HepG2 (cell line): ENCODE measurements around the gene ANKRD13D. TPM values are rescaled to one million over a fixed set of nuclear protein-coding genes. Genes with fewer than 3 reads are reported as not detected.

Experiments
- CHCHD3 ChIP-seq: sonication (generic); formaldehyde crosslinking; IDR thresholded peaks from 2 replicates; pipeline ENCODE4 v1.8.0; 2022; ENCODE audit warnings: mild to moderate bottlenecking, missing genetic modification reagents, moderate library complexity
- CREB1 ChIP-seq, 2 experiments: fragments of 450-650 bp in 1 of 2; IDR thresholded peaks; 2 replicates each; pipeline ENCODE4 v1.6.1; 2016 to 2017; ENCODE audit warnings: control low read depth in 1 of 2, mild to moderate bottlenecking in 1 of 2, missing compliant biosample characterization in 1 of 2, missing genetic modification characterization in 1 of 2
- ERF ChIP-seq: IDR thresholded peaks from 2 replicates; pipeline ENCODE4 v1.6.1; 2018; ENCODE audit warnings: missing biosample characterization, missing genetic modification reagents
- ESRRA ChIP-seq: sonication (generic); formaldehyde crosslinking; IDR thresholded peaks from 2 replicates; pipeline ENCODE4 v1.5.1; 2020; ENCODE audit warnings: mild to moderate bottlenecking, low read depth, missing genetic modification reagents
- FOXO4 ChIP-seq: sonication (generic); formaldehyde crosslinking; conservative IDR thresholded peaks from 2 replicates; pipeline ENCODE4 v1.8.1; 2023; ENCODE audit warnings: missing genetic modification reagents
- HNRNPUL1 ChIP-seq: fragments of 200-400 bp; formaldehyde crosslinking; IDR thresholded peaks from 2 replicates; pipeline ENCODE4 v1.6.1; 2017; ENCODE audit warnings: low read depth, mild to moderate bottlenecking, low read length, moderate library complexity
- IKZF1 ChIP-seq: fragments of 450-650 bp; IDR thresholded peaks from 2 replicates; pipeline ENCODE4 v1.7.1; 2016
- IKZF4 ChIP-seq: sonication (generic); formaldehyde crosslinking; IDR thresholded peaks from 2 replicates; pipeline ENCODE4 v1.5.1; 2020; ENCODE audit warnings: borderline replicate concordance, mild to moderate bottlenecking, low read depth, missing genetic modification reagents; ENCODE audit errors: not compliant biosample characterization
- ISL2 ChIP-seq: sonication (generic); formaldehyde crosslinking; IDR thresholded peaks from 2 replicates; pipeline ENCODE4 v1.5.0; 2020; ENCODE audit warnings: missing genetic modification reagents
- KDM1A ChIP-seq: IDR thresholded peaks from 2 replicates; pipeline ENCODE4 v1.6.1; 2016; ENCODE audit warnings: missing compliant biosample characterization
- LCORL ChIP-seq, 2 experiments: fragments of 450-650 bp in 1 of 2; sonication (generic) in 1 of 2; formaldehyde crosslinking in 1 of 2; IDR thresholded peaks; 2 replicates each; pipeline versions ENCODE4 v1.5.0 to v1.6.1; 2017 to 2020; ENCODE audit warnings: antibody characterized with exemption in 1 of 2, missing genetic modification reagents in 1 of 2
- MTF2 ChIP-seq: sonication (generic); formaldehyde crosslinking; IDR thresholded peaks from 2 replicates; pipeline ENCODE4 v1.5.0; 2020; ENCODE audit warnings: missing genetic modification reagents, borderline replicate concordance
- PATZ1 ChIP-seq: sonication (generic); formaldehyde crosslinking; IDR thresholded peaks from 2 replicates; pipeline ENCODE4 v1.4.0; 2020; ENCODE audit warnings: missing genetic modification reagents
- PHF8 ChIP-seq: sonication (generic); formaldehyde crosslinking; IDR thresholded peaks from 2 replicates; pipeline ENCODE4 v1.5.0; 2020; ENCODE audit warnings: missing genetic modification reagents
- PLRG1 ChIP-seq: fragments of 450-650 bp; conservative IDR thresholded peaks from 2 replicates; pipeline ENCODE4 v1.6.1; 2016
- TAF1 ChIP-seq: sonication (generic); formaldehyde crosslinking; IDR thresholded peaks from 2 replicates; pipeline ENCODE4 v1.4.0; 2020; ENCODE audit warnings: missing genetic modification reagents
- ZKSCAN1 ChIP-seq: fragments of 150-350 bp; IDR thresholded peaks from 2 replicates; pipeline ENCODE4 v1.6.1; 2014; ENCODE audit warnings: low read length
- ZNF230 ChIP-seq: sonication (generic); formaldehyde crosslinking; IDR thresholded peaks from 2 replicates; pipeline ENCODE4 v1.4.0; 2020; ENCODE audit warnings: mild to moderate bottlenecking, missing genetic modification reagents
- ZNF263 ChIP-seq: sonication (generic); formaldehyde crosslinking; IDR thresholded peaks from 2 replicates; pipeline ENCODE4 v1.4.0; 2020; ENCODE audit warnings: missing genetic modification reagents
- ZNF383 ChIP-seq: sonication (generic); formaldehyde crosslinking; IDR thresholded peaks from 2 replicates; pipeline ENCODE4 v1.4.0; 2020; ENCODE audit warnings: missing genetic modification reagents, mild to moderate bottlenecking, borderline replicate concordance
- ZNF503 ChIP-seq: sonication (generic); formaldehyde crosslinking; IDR thresholded peaks from 2 replicates; pipeline ENCODE4 v1.4.0; 2020; ENCODE audit warnings: missing genetic modification reagents
- ZNF589 ChIP-seq: sonication (generic); formaldehyde crosslinking; conservative IDR thresholded peaks from 2 replicates; pipeline ENCODE4 v1.8.0; 2022; ENCODE audit warnings: mild to moderate bottlenecking, moderate library complexity, missing genetic modification reagents
- ZNF674 ChIP-seq: sonication (generic); formaldehyde crosslinking; IDR thresholded peaks from 2 replicates; pipeline ENCODE4 v1.5.0; 2020; ENCODE audit warnings: low read depth, mild to moderate bottlenecking, missing genetic modification reagents
- ZNF850 ChIP-seq: sonication (generic); formaldehyde crosslinking; conservative IDR thresholded peaks from 2 replicates; pipeline ENCODE4 v1.9.0; 2021; ENCODE audit warnings: mild to moderate bottlenecking, missing genetic modification reagents
- polyA plus RNA-seq, 8 experiments: library from polyadenylated mRNA; depleted of rRNA in 3 of 8; stranded (reverse) in 7 of 8; unstranded in 1 of 8; fragments of >200 nt; fragmentation: Illumina TruSeq in 4 of 8; extraction: Trizol in 4 of 8; gene quantifications; 2 replicates each; pipeline versions ENCODE4 v1.2.1 to v1.2.3, GENCODE V29; 2011 to 2016; ENCODE audit warnings: low read depth in 4 of 8, missing spikeins in 1 of 8, mixed read lengths in 1 of 8; ENCODE audit not compliant: insufficient read depth in 1 of 8
- total RNA-seq, 5 experiments: library from RNA; depleted of rRNA; stranded (reverse); fragments of >200 nt; fragmentation: Illumina TruSeq; extraction: Trizol; gene quantifications; 2 replicates each; pipeline ENCODE4 v1.2.3, GENCODE V29; 2016; ENCODE audit warnings: low read depth in 1 of 5

ANKRD13D gene
- total and polyA plus RNA-seq, 2 of the 13 experiments (the other 11 are each of a cell fraction or from before 2014, with no cell fraction given), result 18.6 to 27.3 TPM

GRCh38 chr11:67239783-67240575 lies 49.1 kb upstream of the ANKRD13D start (continued):
- TF ChIP-seq ZNF230 (CRISPR knock-in tag) (no peak), LCORL (IDR thresholded peaks at IDR 0.05) (no peak), LCORL (CRISPR knock-in tag; IDR thresholded peaks at IDR 0.05) (peak; percentile 70), ZNF503 (CRISPR knock-in tag) (no peak), HNRNPUL1 (no peak), ZNF383 (CRISPR knock-in tag) (no peak), CREB1 (IDR thresholded peaks at IDR 0.05) (peak; percentile 55), CREB1 (CRISPR knock-in tag; IDR thresholded peaks at IDR 0.05) (peak; percentile 74), TAF1 (CRISPR knock-in tag) (peak; percentile 100), IKZF4 (CRISPR knock-in tag) (no peak), PLRG1 (no peak), ERF (peak; percentile 98), CHCHD3 (no peak), FOXO4 (no peak), ZNF589 (no peak; the same call in 1 of the 2 replicates), ESRRA (CRISPR knock-in tag) (no peak), ZNF850 (CRISPR knock-in tag) (peak; percentile 86; the same call in 1 of the 2 replicates), ISL2 (peak; percentile 65), IKZF1 (no peak), MTF2 (CRISPR knock-in tag) (no peak), ZKSCAN1 (no peak), KDM1A (CRISPR knock-in tag) (no peak), ZNF263 (CRISPR knock-in tag) (peak; percentile 44; the same call in 1 of the 2 replicates), ZNF674 (CRISPR knock-in tag) (0 out of 2 replicates have a peak, but pooled peaks have one; percentile 9), PATZ1 (CRISPR knock-in tag) (peak; percentile 79), PHF8 (CRISPR knock-in tag) (peak; percentile 72)
